Breast epithelium (tissue), 4 donors: Measurements from ENCODE around the gene GTF2H4. TPM values are rescaled to one million over a fixed set of nuclear protein-coding genes. Genes with fewer than 3 reads are reported as not detected.
"Not testable (repeated sequence)": the region's sequence is repeated elsewhere in the genome, so short reads cannot be mapped to it uniquely, and the experiment has no call there.

Source experiments
- DNase-seq, 2 donors: peaks; one replicate each; pipeline ENCODE4 v3.0.0-alpha.2; 2019; ENCODE audit warnings: low spot score in 2 of 2
- H3K27ac ChIP-seq, 2 donors: fragments of 200-600 bp; sonication (generic) in 1 of 2; one replicate each; pipeline ENCODE4 v1.5.1; 2016 to 2019; ENCODE audit warnings: mild to moderate bottlenecking in 1 of 2
- H3K27me3 ChIP-seq, 2 donors: fragments of 200-600 bp; sonication (generic) in 1 of 2; one replicate each; pipeline versions ENCODE4 v1.5.1 to v1.6.0; 2017 to 2019; ENCODE audit warnings: control low read depth in 1 of 2, mild to moderate bottlenecking in 1 of 2
- H3K36me3 ChIP-seq: fragments of 200-600 bp; one replicate; pipeline ENCODE4 v1.5.1; 2019
- H3K4me1 ChIP-seq, 2 donors: fragments of 200-600 bp; sonication (generic); one replicate each; pipeline ENCODE4 v1.5.1; 2016 to 2019; ENCODE audit warnings: control low read depth in 1 of 2
- H3K4me3 ChIP-seq, 3 donors: fragments of 200-600 bp; sonication (generic); 1 replicate in 2 of 3; 2 replicates in 1 of 3; pipeline ENCODE4 v1.5.1; 2016 to 2019; ENCODE audit warnings: mild to moderate bottlenecking in 3 of 3, moderate library complexity in 2 of 3
- H3K9me3 ChIP-seq, 2 donors: fragments of 200-600 bp; sonication (generic) in 1 of 2; one replicate each; pipeline ENCODE4 v1.5.1; 2016 to 2019; ENCODE audit warnings: control low read depth in 1 of 2
- CTCF ChIP-seq, 3 donors: fragments of 450-650 bp; IDR thresholded peaks; one replicate each; pipeline ENCODE4 v1.5.1; 2016 to 2017; ENCODE audit warnings: antibody characterized with exemption in 3 of 3, mild to moderate bottlenecking in 3 of 3, moderate library complexity in 3 of 3
- POLR2A ChIP-seq: fragments of 450-650 bp; IDR thresholded peaks from one replicate; pipeline ENCODE4 v1.6.1; 2016; ENCODE audit warnings: antibody characterized with exemption, mild to moderate bottlenecking, moderate library complexity
- POLR2AphosphoS5 ChIP-seq, 3 donors: sonication (generic); formaldehyde crosslinking; IDR thresholded peaks; one replicate each; pipeline ENCODE4 v1.6.1; 2017; ENCODE audit warnings: antibody characterized with exemption in 3 of 3
- intact Hi-C: fragments of 100-400 bp; cut with DNase I; formaldehyde crosslinking; loops from one replicate; pipeline ENCODE4 v1.15.1; 2023; ENCODE audit warnings: low total_unique reads
- total RNA-seq, 3 donors: library from RNA; depleted of rRNA; stranded (reverse); fragments of >200 nt; gene quantifications; one replicate each; pipeline ENCODE4 v1.1.0, GENCODE V29; 2016

The GTF2H4 gene
- total RNA-seq, 3 donors from 2014 or later = 10.4 to 13.4 (median 11.1) TPM

GRCh38 chr6:30870546-30870945 is 37.5 kb upstream of the GTF2H4 start:
- no peak for TF ChIP-seq CTCF (IDR thresholded peaks at IDR 0.05)
- TF ChIP-seq POLR2A = no peak
- no peak for TF ChIP-seq POLR2AphosphoS5 (IDR thresholded peaks at IDR 0.05)
- intact Hi-C loops = no loop called here

GRCh38 chr6:30871592-30872183 is 36.3 kb upstream of the GTF2H4 start:
- intact Hi-C loops = no loop called here
- no peak for TF ChIP-seq POLR2A
- no peak for TF ChIP-seq CTCF (IDR thresholded peaks at IDR 0.05)
- TF ChIP-seq POLR2AphosphoS5 (IDR thresholded peaks at IDR 0.05) = no peak

More at GRCh38 chr6:30870546-30870945, 37.5 kb upstream of the GTF2H4 start:
- Histone ChIP-seq H3K27me3 (no peaks in the 10 kb centered on the region), H3K4me1 (no peaks in the 10 kb centered on the region), H3K36me3 (no peaks in the 10 kb centered on the region), H3K9me3 (peaks cover 7 to 14% of the 10 kb centered on the region in 2 donors), H3K27ac (no peak overlapping the region), H3K4me3 (no peak overlapping the region)
- DNase-seq = no peak

GRCh38 chr6:30873137-30873640 is 34.8 kb upstream of the GTF2H4 start:
- Histone ChIP-seq H3K27me3 (no peaks in the 10 kb centered on the region), H3K9me3 (peaks cover 7 to 14% of the 10 kb centered on the region in 2 donors), H3K36me3 (no peaks in the 10 kb centered on the region), H3K27ac (no peak overlapping the region), H3K4me3 (no peak overlapping the region), H3K4me1 (peaks cover 0 to 6% of the 10 kb centered on the region in 2 donors)
- DNase-seq = no peak
- no peak for TF ChIP-seq POLR2A
- TF ChIP-seq CTCF (IDR thresholded peaks at IDR 0.05) = no peak
- TF ChIP-seq POLR2AphosphoS5 (IDR thresholded peaks at IDR 0.05) = no peak
- intact Hi-C loops = no loop called here

More at GRCh38 chr6:30871592-30872183, 36.3 kb upstream of the GTF2H4 start:
- no peaks in the 10 kb centered on the region for H3K36me3 ChIP-seq
- no peak overlapping the region for H3K4me3 ChIP-seq
- peaks cover 0 to 2% of the 10 kb centered on the region in 2 donors for H3K4me1 ChIP-seq
- no peaks in the 10 kb centered on the region for H3K27me3 ChIP-seq
- DNase-seq = no peak
- H3K9me3 ChIP-seq = peaks cover 7 to 14% of the 10 kb centered on the region in 2 donors
- H3K27ac ChIP-seq = no peak overlapping the region

GRCh38 chr6:30873795-30874194 is 34.2 kb upstream of the GTF2H4 start:
- DNase-seq, H3K27ac ChIP-seq, H3K27me3 ChIP-seq, H3K4me3 ChIP-seq, intact Hi-C loops, H3K36me3 ChIP-seq, H3K4me1 ChIP-seq: not testable (repeated sequence)
- H3K9me3 ChIP-seq = peaks cover 7 to 13% of the 10 kb centered on the region in 2 donors

DNA sequence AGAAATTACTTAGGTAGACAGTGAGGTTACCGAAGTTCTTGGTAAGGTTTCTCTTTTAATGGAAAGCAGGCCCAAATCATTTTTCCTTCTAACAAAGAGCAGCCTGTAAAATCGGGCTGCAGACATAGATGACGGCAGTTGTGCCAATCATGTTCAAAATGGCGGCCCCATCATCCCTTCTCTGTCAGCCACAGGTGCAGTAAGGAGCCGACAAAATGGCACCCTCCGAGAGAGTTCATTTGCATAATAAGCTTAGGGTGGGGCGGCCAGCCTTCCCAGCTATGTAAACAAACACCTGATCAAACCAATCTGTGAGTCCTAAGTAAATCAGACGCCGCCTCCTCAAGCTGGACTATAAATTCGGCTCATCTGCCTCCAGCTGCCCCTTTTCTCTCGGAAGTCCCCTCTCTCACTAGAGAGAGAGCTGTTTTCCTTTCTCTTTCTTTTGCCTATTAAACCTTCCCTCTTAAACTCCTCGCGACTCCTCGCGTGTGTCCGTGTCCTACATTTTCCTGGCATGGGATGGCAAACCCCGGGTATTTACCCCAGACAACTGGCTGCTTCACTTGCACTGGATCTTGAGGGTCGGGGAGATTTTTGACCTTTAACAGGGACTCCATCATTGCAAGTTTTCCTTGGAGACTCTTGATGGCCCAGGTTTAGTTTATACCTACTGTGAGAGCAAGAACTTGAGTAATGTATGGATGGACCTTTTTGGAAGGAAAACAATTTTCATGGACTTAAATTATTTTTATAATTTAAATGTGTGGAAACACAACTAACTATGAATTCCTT is 32.6 kb upstream of the GTF2H4 start:
- peaks cover 0 to 7% of the 10 kb centered on the region in 2 donors for H3K9me3 ChIP-seq
- H3K27me3 ChIP-seq = no peaks in the 10 kb centered on the region
- intact Hi-C loops = loop anchor here (2.0 kb wide), 1 partner anchor 49 kb away; no protein-coding TSS in a partner anchor
- TF ChIP-seq CTCF (IDR thresholded peaks at IDR 0.05) (no peak), POLR2AphosphoS5 (IDR thresholded peaks at IDR 0.05) (no peak), POLR2A (no peak)
- DNase-seq = no peak
- H3K4me3 ChIP-seq = no peak overlapping the region
- H3K36me3 ChIP-seq = no peaks in the 10 kb centered on the region
- H3K27ac ChIP-seq = peak overlapping the region; percentile 71 to 90
- H3K4me1 ChIP-seq = peaks cover 0 to 6% of the 10 kb centered on the region in 2 donors
